Left lung (tissue), 10 donors: ENCODE data around the gene RNF144A. TPM values are rescaled to one million over a fixed set of nuclear protein-coding genes. Genes with fewer than 3 reads are reported as not detected.

Experiments used
- ATAC-seq: fragments of 200-7000 bp; cut with Tn5 transposase; one replicate; pipeline ENCODE4 v1.9.1; 2020; ENCODE audit warnings: moderate library complexity
- DNase-seq, 4 donors: peaks; one replicate each; pipeline ENCODE4 v3.0.0-alpha.2; 2013 to 2020
- H3K27ac ChIP-seq, 2 donors: fragments of 200-600 bp; sonication (generic) in 1 of 2; one replicate each; pipeline versions ENCODE4 v1.5.0 to v1.8.0; 2020 to 2021
- H3K27me3 ChIP-seq, 2 donors: fragments of 200-600 bp; sonication (generic) in 1 of 2; one replicate each; pipeline versions ENCODE4 v1.5.0 to v1.8.0; 2020 to 2021
- H3K36me3 ChIP-seq, 2 donors: fragments of 200-600 bp; sonication (generic) in 1 of 2; one replicate each; pipeline versions ENCODE4 v1.5.0 to v1.8.0; 2020 to 2021
- H3K4me1 ChIP-seq, 2 donors: fragments of 200-600 bp; one replicate each; pipeline ENCODE4 v1.8.0; 2021
- H3K4me3 ChIP-seq, 2 donors: fragments of 200-600 bp; sonication (generic) in 1 of 2; one replicate each; pipeline versions ENCODE4 v1.5.0 to v1.8.0; 2020 to 2021; ENCODE audit warnings: mild to moderate bottlenecking in 1 of 2
- H3K9me3 ChIP-seq, 2 donors: fragments of 200-600 bp; sonication (generic) in 1 of 2; one replicate each; pipeline versions ENCODE4 v1.5.0 to v1.8.0; 2020 to 2021
- intact Hi-C, 2 donors: fragments of 100-400 bp; cut with DNase I; formaldehyde crosslinking; loops; one replicate each; pipeline versions ENCODE4 v1.11.2 to v1.14.2; 2022
- polyA plus RNA-seq, 6 donors: library from polyadenylated mRNA; unstranded; fragments of 120-200 nt; gene quantifications; one replicate each; pipeline ENCODE4 v1.2.1, GENCODE V29; 2013; ENCODE audit not compliant: insufficient read length in 6 of 6
- total RNA-seq, 2 donors: library from RNA; stranded (reverse); fragmentation: NEBNext Ultra II Directional; extraction: Animal tissue kit (Norgen Biotek cat#: 25700); gene quantifications; one replicate each; pipeline ENCODE4 v1.2.1, GENCODE V29; 2021
- TF ChIP-seq, protein P1 (sequence below), 2 donors: fragments of 200-600 bp; sonication (generic) in 1 of 2; IDR thresholded peaks; one replicate each; pipeline versions ENCODE4 v1.5.0 to v1.8.0; 2021; ENCODE audit warnings: antibody characterized with exemption in 2 of 2
- donor health status: DM: no; HTN: yes; CAD: no.
- donor health status: DM: no; HTN: no; CAD: no.

Gene RNF144A
- total and polyA plus RNA-seq, 8 donors: 9.9 to 36.5 (median 30.7) TPM

DNA sequence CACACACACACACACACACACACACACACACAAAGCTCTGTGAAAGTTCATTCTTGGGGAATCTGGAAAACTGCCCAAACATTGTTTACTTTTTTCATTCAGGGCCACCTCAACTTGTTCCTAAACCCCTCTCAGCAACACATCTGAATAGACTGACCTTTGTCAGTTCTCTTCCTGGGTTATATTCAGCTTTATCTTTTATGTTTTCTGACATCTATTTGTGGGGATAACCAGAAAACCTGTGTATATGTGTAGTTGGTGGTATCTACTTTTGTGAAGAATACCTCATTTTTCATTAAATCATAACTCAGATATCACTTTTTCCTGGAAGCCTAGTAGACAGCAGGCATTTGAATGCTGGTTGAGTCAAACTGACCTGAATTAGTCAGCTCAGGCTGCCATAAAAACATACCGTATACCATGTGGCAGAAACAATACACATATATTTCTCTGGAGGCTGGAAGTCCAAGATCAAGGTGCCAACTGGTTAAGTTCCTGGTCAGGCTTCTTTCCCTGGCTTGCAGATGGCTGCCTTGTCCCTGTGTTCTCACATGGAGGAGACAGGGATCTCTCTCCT, 11.0 kb upstream of the RNF144A start:
- TF ChIP-seq, protein P1, sequence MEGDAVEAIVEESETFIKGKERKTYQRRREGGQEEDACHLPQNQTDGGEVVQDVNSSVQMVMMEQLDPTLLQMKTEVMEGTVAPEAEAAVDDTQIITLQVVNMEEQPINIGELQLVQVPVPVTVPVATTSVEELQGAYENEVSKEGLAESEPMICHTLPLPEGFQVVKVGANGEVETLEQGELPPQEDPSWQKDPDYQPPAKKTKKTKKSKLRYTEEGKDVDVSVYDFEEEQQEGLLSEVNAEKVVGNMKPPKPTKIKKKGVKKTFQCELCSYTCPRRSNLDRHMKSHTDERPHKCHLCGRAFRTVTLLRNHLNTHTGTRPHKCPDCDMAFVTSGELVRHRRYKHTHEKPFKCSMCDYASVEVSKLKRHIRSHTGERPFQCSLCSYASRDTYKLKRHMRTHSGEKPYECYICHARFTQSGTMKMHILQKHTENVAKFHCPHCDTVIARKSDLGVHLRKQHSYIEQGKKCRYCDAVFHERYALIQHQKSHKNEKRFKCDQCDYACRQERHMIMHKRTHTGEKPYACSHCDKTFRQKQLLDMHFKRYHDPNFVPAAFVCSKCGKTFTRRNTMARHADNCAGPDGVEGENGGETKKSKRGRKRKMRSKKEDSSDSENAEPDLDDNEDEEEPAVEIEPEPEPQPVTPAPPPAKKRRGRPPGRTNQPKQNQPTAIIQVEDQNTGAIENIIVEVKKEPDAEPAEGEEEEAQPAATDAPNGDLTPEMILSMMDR (IDR thresholded peaks at IDR 0.05): no peak
- intact Hi-C loops: no loop called here
- Histone ChIP-seq H3K27me3 (no peaks in the 10 kb centered on the region), H3K27ac (no peak overlapping the region), H3K4me3 (no peak overlapping the region), H3K9me3 (no peaks in the 10 kb centered on the region), H3K4me1 (no peaks in the 10 kb centered on the region), H3K36me3 (no peaks in the 10 kb centered on the region)
- ATAC-seq (no peak), DNase-seq (no peak)

DNA sequence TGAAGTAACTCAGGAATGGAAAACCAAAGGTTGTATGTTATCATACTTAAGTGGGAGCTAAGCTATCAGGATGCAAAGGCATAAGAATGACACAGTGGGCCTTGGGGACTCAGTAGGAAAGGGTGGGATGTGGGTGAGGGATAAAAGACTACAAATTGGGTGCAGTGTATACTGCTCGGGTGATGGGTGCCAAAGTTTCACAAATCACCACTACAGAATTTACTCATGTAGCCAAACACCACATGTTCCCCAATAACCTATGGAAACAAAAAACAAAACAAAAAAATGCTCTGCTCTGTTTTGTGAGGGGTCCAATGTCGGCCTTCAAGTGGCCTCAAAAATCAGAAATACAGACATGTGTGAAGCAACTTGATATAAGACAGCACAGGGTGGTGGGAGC, 8.9 kb upstream of the RNF144A start:
- H3K4me1 ChIP-seq: no peaks in the 10 kb centered on the region
- H3K27me3 ChIP-seq: no peaks in the 10 kb centered on the region
- H3K27ac ChIP-seq: no peak overlapping the region
- ATAC-seq (no peak), DNase-seq (no peak)
- H3K4me3 ChIP-seq: no peak overlapping the region
- intact Hi-C loops: no loop called here
- no peaks in the 10 kb centered on the region for H3K36me3 ChIP-seq
- TF ChIP-seq, protein P1 (IDR thresholded peaks at IDR 0.05): no peak
- no peaks in the 10 kb centered on the region for H3K9me3 ChIP-seq

DNA sequence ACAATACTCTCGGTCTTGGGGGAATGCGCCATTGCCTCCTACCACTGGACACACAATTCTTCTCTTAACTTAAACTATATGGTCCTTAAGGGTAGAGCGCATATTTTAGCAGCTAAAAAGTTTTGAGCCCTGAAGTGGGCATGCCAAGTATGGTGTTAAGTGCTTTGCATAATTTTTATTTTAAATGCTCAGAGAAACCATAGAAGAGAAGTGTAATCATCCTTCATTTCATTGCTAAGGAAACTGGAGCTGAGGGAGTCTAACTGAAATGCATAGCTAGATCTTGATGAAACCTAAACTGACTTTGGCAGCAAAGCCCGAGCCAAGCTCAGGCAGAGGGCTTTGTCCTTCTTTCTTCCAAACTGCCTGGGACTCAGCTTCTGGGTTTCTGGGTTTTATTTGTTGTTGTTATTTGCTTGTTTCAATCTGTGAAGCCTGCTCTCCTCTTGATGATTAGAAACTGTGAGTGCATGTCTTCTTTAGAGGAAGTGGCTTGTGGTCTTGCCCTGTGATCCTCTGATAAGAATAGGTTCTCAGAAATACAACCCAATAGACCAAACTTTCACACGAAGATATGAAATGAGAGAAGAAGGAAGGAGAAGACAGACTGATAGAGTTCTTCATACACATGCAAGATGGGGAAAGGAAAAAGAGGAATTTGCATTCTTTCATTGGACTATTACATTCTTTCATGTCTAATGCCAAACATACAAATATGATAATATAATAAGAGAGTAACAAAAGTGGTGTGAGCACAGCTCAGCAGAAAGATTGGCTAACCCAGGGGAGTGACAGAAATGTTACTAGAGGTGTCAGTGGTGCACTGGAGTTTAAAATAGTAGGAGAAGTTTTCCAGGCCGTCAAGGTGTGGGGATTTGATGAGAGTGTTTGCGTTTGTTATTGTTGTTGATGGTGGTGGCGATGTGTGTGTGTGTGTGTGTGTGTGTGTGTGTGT, 7.5 kb upstream of the RNF144A start:
- H3K9me3 ChIP-seq: no peaks in the 10 kb centered on the region
- ATAC-seq: no peak
- H3K4me1 ChIP-seq: no peaks in the 10 kb centered on the region
- intact Hi-C loops: loop anchor here in 1 of 2 donors (10.0 kb wide), 1 partner anchor 125 kb away; no protein-coding TSS in a partner anchor
- H3K4me3 ChIP-seq: no peak overlapping the region
- no peaks in the 10 kb centered on the region for H3K36me3 ChIP-seq
- H3K27ac ChIP-seq: no peak overlapping the region
- TF ChIP-seq, protein P1 (IDR thresholded peaks at IDR 0.05): no peak
- no peak for DNase-seq
- H3K27me3 ChIP-seq: no peaks in the 10 kb centered on the region

GRCh38 chr2:6911721-6912120, 5.5 kb upstream of the RNF144A start:
- no peaks in the 10 kb centered on the region for H3K4me1 ChIP-seq
- H3K27me3 ChIP-seq: no peaks in the 10 kb centered on the region
- H3K9me3 ChIP-seq: no peaks in the 10 kb centered on the region
- no peak for DNase-seq
- no peaks in the 10 kb centered on the region for H3K36me3 ChIP-seq
- TF ChIP-seq, protein P1 (IDR thresholded peaks at IDR 0.05): no peak
- intact Hi-C loops: loop anchor here in 1 of 2 donors (10.0 kb wide), 1 partner anchor 123 kb away; no protein-coding TSS in a partner anchor
- H3K4me3 ChIP-seq: no peak overlapping the region
- H3K27ac ChIP-seq: no peak overlapping the region
- ATAC-seq: no peak
